H1 (cell line): Measurements from ENCODE around the gene SCAMP5. TPM values are rescaled to one million over a fixed set of nuclear protein-coding genes. Genes with fewer than 3 reads are reported as not detected.

Experiments
- CEBPB ChIP-seq: IDR thresholded peaks from 2 replicates; pipeline ENCODE4 v1.6.1; 2012; ENCODE audit warnings: low read depth, low read length
- EGR1 ChIP-seq: IDR thresholded peaks from 2 replicates; pipeline ENCODE4 v1.6.1; 2011; ENCODE audit warnings: low read depth, low read length, borderline replicate concordance
- TEAD4 ChIP-seq: IDR thresholded peaks from 2 replicates; pipeline ENCODE4 v1.6.1; 2012; ENCODE audit warnings: low read depth, low read length, inconsistent platforms, mixed read lengths
- polyA plus RNA-seq, 7 experiments: library from polyadenylated mRNA; depleted of rRNA in 3 of 7; stranded (reverse) in 5 of 7; unstranded in 2 of 7; fragments of >200 nt in 5 of 7; fragments of 200-250 nt in 2 of 7; gene quantifications; 1 replicate in 5 of 7; 2 replicates in 1 of 7; 4 replicates in 1 of 7; pipeline versions ENCODE4 v1.2.1 to v1.2.3, GENCODE V29; 2011 to 2013; ENCODE audit warnings: missing spikeins in 2 of 7, mixed read lengths in 2 of 7
- total RNA-seq: library from RNA; stranded (reverse); fragmentation: NEBNext Ultra II Directional; extraction: Animal tissue kit (Norgen Biotek cat#: 25700); gene quantifications from 2 replicates; pipeline ENCODE4 v1.2.1, GENCODE V29; 2021

SCAMP5 gene
- total and polyA plus RNA-seq, 2 of the 8 experiments (the other 6 are each of a cell fraction or from before 2014, with no cell fraction given) = 55.4 to 94.7 TPM

- TF ChIP-seq EGR1 (no peak), TEAD4 (no peak), CEBPB (no peak)
Measured at GRCh38 chr15:74954515-74954914, 40.8 kb upstream of the SCAMP5 start (continued).
